ENCODE measurements around the gene RAF1.
"Not testable (repeated sequence)": the region's sequence is repeated elsewhere in the genome, so short reads cannot be mapped to it uniquely, and the experiment has no call there.

RAF1 gene

GRCh38 chr3:12557473-12558100 is 106.3 kb downstream of the RAF1 start:
- no peak for DNase-seq (ENCODE audit: low read depth)

- DNase-seq (ENCODE audit: low read depth): peak; percentile 72
Observed at GRCh38 chr3:12556690-12557472, 107.0 kb downstream of the RAF1 start, which contains the start of gene MKRN2. Gene MKRN2 (plus strand): TSS chr3:12557087. CDS start chr3:12557151, 64 bp downstream.

DNA sequence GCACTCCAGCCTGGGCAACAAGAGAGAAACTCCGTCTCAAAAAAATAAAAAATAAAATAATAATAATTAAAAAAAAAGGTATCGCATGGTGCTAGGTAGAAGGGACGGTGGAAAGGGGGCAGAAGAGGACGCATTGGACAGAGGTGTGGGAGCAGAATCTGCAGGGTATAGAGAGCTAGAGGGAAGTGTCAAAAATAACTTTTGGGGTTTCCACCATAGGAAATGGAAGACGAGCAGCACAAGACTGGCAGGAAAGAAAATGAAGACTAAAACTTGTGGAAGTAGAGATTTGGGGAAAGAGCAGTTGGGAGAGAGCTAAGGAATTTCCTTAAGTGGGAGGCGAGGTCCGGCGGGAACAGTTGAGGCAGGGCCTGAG is 107.6 kb downstream of the RAF1 start:
- DNase-seq (ENCODE audit: low read depth): no peak

DNA sequence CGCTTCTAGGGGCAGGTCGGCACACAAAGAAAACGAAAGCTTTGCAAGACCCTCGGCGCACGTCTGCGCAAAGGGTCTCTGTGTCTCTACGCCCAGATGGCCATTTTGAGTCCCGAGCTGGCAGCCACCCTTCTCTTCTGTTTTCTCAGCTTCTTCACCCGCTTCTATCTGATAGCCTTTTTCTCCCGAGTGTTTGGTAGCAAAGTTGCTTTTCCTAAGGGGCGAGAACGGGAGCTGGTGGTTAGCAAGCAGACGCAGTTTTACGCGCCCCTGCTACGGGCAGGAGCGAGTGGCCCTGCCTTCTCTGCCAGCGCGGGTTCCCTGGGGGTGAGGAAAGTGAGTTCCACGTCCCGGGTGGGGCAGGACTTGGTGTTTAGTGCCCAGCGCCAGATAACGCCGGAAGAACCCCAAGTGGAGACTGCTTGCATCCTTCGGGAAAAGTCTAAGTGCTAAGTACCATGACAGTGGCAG is 110.0 kb downstream of the RAF1 start:
- no peak for DNase-seq (ENCODE audit: low read depth)

- DNase-seq (ENCODE audit: low read depth): no peak
Observed at GRCh38 chr3:12549971-12550760, 113.8 kb downstream of the RAF1 start.

DNA sequence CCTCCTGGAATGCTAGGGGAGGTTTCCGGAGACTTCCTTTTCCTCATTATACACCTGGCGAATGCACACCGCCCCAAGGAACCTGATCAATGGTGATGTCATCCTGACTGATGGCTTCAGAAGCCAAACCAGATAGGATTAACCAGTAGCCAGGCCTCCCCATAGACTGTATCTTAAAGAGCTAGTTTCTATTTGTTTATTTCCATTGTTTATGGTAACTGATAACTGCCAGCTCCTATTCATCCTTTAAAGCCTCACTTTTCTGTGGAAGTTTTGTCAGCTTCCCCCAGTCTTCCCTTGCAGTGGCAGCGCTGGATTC is 118.5 kb downstream of the RAF1 start, which contains the start of gene MKRN2OS:
Gene MKRN2OS (minus strand): TSS at position 27 of the 319 bp plus-strand sequence. CDS start 35 bp downstream, outside the sequence.
- DNase-seq (ENCODE audit: low read depth): no peak

DNA sequence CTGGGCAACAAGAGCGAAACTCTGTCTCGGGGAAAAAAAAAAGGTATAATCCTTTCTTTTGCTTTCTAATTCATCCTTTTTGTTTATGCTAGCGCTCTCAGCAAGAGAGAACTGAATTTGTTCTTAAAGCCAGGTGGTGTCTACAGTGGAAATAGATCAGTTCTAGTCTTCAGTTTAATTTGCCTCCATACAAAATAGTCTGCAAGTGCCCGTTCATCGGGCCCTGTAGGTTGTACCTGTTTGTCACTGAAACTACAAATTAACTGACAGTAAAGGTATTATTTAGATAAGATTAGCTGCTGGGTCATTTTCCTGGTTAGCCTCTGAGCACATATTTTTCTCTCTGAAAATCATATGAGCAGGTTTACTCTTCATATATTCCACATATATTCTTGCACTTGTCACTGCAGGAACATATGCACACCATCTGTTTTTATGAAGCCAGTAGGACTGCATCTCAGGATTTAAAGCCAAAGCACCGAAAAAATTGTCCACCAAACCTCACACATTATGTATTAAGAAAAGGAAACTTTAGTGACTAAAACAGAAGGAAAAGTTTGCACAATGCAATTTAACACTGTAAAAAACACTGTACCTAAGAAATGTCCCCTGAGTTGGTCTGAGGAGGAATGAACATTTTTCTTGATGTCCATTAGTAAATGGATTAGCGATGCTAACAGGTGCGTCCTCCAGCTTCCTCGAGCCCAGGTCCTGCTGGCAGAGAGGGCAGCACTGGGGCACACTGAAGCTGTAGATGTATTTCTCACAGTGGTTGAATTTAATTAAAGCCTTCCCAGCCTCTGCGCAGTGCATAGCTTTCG is 119.1 kb downstream of the RAF1 start:
- no peak for DNase-seq (ENCODE audit: low read depth)

GRCh38 chr3:12543497-12543896 is 120.4 kb downstream of the RAF1 start:
- DNase-seq (ENCODE audit: low read depth): not testable (repeated sequence)

DNA sequence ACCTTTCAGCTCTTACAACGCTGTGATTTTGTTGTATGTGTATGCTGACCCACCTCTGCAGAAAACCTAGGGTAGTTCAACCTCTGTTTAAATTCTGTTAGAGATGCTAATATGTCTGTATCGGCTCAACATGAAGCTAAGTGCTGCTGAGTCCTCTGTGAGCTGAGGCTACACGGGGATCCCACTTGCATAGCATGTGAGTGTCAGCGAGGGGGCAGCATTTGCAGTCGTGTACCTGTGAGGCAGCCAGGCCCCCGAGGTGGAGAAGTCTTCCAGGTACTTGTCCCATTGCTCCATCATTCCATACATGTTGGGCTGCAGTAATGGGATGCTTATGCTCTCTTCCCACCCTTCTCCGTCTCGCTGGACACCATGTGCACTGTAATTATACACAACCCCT is 122.3 kb downstream of the RAF1 start:
- no peak for DNase-seq (ENCODE audit: low read depth)

- no peak for DNase-seq (ENCODE audit: low read depth)
Observed at GRCh38 chr3:12536423-12536822, 127.5 kb downstream of the RAF1 start.

Data from stromal cell of bone marrow (primary cell).